ENCODE measurements around the gene TGFBR2. TPM values are rescaled to one million over a fixed set of nuclear protein-coding genes. Genes with fewer than 3 reads are reported as not detected.

The TGFBR2 gene
- polyA plus RNA-seq, 1 donor (not counting 4 experiments of a cell fraction or from before 2014, with no cell fraction given) = 303 TPM

DNA sequence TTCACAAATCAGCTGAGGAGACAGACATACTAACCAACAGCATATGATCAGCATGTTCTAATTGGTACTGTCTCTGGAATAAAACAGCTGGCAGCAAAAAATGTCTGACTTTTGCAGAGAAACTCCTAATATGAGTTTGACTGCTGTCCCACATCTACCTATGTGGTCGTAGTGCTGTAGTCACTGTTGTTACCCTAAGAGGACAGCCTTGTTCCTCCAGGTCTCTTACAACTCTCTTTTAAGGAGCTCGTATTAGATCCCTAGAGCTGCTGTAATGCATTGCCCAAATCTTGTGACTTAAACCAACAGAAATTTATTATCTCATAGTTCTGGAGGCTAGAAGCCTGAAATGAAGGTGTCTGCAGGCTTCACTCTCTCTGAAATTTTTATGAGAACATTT lies 92.1 kb downstream of the TGFBR2 start:
- no peak for FAIRE-seq
- dilution Hi-C loops (cut with MboI; ENCODE audit: extremely low pct_ligation_motif_present, low sequenced_read_pairs) = no loop called here

DNA sequence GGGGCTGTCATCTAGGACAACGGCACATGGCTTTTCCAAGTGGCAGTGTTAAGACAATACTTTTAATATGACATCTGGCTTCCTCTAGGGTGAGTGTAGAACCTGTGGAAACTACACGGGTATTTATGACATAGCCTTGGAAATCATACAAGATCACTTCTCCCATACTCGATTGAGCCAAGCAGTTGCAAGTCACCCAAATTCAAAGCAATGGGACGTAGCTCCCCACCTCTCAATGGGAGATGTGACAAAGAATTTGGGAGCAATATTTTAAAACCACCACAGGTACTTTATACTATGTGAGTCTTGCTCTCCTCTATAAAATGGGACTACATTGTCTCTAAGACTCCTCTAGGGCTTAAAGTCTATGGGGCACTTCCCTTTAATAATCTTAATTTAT lies 93.5 kb downstream of the TGFBR2 start:
- Histone ChIP-seq H3K27ac (ENCODE audit: control insufficient read depth, insufficient read depth, low read length) (no peak overlapping the region), H3K9me1 (ENCODE audit: control insufficient read depth, extremely low read depth, insufficient read depth, low read length) (no peaks in the 10 kb centered on the region), H3K4me1 (ENCODE audit: control insufficient read depth, extremely low read depth, insufficient read depth, low read length) (peaks cover 4% of the 10 kb centered on the region), H3K79me2 (ENCODE audit: control insufficient read depth, insufficient read depth, low read length) (no peaks in the 10 kb centered on the region), H3K27me3 (ENCODE audit: control insufficient read depth, extremely low read depth, insufficient read depth, low read length) (no peaks in the 10 kb centered on the region), H3K9me3 (ENCODE audit: control insufficient read depth, low read depth, low read length) (no peaks in the 10 kb centered on the region), H2AFZ (ENCODE audit: control insufficient read depth, low read length) (no peak overlapping the region), H3K9ac (ENCODE audit: control insufficient read depth, extremely low read depth, insufficient read depth, low read length) (no peak overlapping the region), H4K20me1 (ENCODE audit: control insufficient read depth, extremely low read depth, insufficient read depth, low read length) (no peaks in the 10 kb centered on the region), H3K4me2 (ENCODE audit: control insufficient read depth, extremely low read depth, insufficient read depth, low read depth, low read length) (no peak overlapping the region), H3K36me3 (ENCODE audit: control insufficient read depth in 2 of 2, extremely low read depth in 1 of 2, insufficient read depth in 2 of 2, low read length in 2 of 2) (peaks cover 6 to 12% of the 10 kb centered on the region in 2 experiments), H3K4me3 (ENCODE audit: control insufficient read depth in 2 of 3, extremely low read depth in 1 of 3, insufficient read depth in 2 of 3, low read depth in 1 of 3, low read length in 3 of 3) (no peak overlapping the region)
- dilution Hi-C loops (cut with MboI; ENCODE audit: extremely low pct_ligation_motif_present, low sequenced_read_pairs) = no loop called here
- no peak for TF ChIP-seq EZH2 (IDR thresholded peaks at IDR 0.05; ENCODE audit: low read length)
- TF ChIP-seq, protein P1, sequence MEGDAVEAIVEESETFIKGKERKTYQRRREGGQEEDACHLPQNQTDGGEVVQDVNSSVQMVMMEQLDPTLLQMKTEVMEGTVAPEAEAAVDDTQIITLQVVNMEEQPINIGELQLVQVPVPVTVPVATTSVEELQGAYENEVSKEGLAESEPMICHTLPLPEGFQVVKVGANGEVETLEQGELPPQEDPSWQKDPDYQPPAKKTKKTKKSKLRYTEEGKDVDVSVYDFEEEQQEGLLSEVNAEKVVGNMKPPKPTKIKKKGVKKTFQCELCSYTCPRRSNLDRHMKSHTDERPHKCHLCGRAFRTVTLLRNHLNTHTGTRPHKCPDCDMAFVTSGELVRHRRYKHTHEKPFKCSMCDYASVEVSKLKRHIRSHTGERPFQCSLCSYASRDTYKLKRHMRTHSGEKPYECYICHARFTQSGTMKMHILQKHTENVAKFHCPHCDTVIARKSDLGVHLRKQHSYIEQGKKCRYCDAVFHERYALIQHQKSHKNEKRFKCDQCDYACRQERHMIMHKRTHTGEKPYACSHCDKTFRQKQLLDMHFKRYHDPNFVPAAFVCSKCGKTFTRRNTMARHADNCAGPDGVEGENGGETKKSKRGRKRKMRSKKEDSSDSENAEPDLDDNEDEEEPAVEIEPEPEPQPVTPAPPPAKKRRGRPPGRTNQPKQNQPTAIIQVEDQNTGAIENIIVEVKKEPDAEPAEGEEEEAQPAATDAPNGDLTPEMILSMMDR (optimal IDR thresholded peaks at IDR 0.05 in 1 of 3, IDR thresholded peaks at IDR 0.05 in 1 of 3, conservative IDR thresholded peaks at IDR 0.05 in 1 of 3; ENCODE audit: extremely low read depth in 1 of 3, insufficient read depth in 2 of 3, low read length in 3 of 3) = no peak
- FAIRE-seq (no peak), DNase-seq (ENCODE audit: low read depth, low spot score) (no peak)

More for the DNA sequence above, 92.1 kb downstream of the TGFBR2 start:
- Histone ChIP-seq H3K36me3 (ENCODE audit: control insufficient read depth in 2 of 2, extremely low read depth in 1 of 2, insufficient read depth in 2 of 2, low read length in 2 of 2) (peaks cover 19 to 20% of the 10 kb centered on the region in 2 experiments), H3K4me2 (ENCODE audit: control insufficient read depth, extremely low read depth, insufficient read depth, low read depth, low read length) (no peak overlapping the region), H3K27ac (ENCODE audit: control insufficient read depth, insufficient read depth, low read length) (no peak overlapping the region), H3K9ac (ENCODE audit: control insufficient read depth, extremely low read depth, insufficient read depth, low read length) (no peak overlapping the region), H3K9me3 (ENCODE audit: control insufficient read depth, low read depth, low read length) (no peaks in the 10 kb centered on the region), H3K4me3 (ENCODE audit: control insufficient read depth in 2 of 3, extremely low read depth in 1 of 3, insufficient read depth in 2 of 3, low read depth in 1 of 3, low read length in 3 of 3) (no peak overlapping the region), H2AFZ (ENCODE audit: control insufficient read depth, low read length) (no peak overlapping the region), H3K79me2 (ENCODE audit: control insufficient read depth, insufficient read depth, low read length) (no peaks in the 10 kb centered on the region), H4K20me1 (ENCODE audit: control insufficient read depth, extremely low read depth, insufficient read depth, low read length) (no peaks in the 10 kb centered on the region), H3K4me1 (ENCODE audit: control insufficient read depth, extremely low read depth, insufficient read depth, low read length) (peaks cover 4% of the 10 kb centered on the region), H3K9me1 (ENCODE audit: control insufficient read depth, extremely low read depth, insufficient read depth, low read length) (no peaks in the 10 kb centered on the region), H3K27me3 (ENCODE audit: control insufficient read depth, extremely low read depth, insufficient read depth, low read length) (no peaks in the 10 kb centered on the region)
- TF ChIP-seq EZH2 (IDR thresholded peaks at IDR 0.05; ENCODE audit: low read length) = no peak
- TF ChIP-seq, protein P1 (optimal IDR thresholded peaks at IDR 0.05 in 1 of 3, IDR thresholded peaks at IDR 0.05 in 1 of 3, conservative IDR thresholded peaks at IDR 0.05 in 1 of 3; ENCODE audit: extremely low read depth in 1 of 3, insufficient read depth in 2 of 3, low read length in 3 of 3) = no peak
- no peak for DNase-seq (ENCODE audit: low read depth, low spot score)

All from keratinocyte (primary cell).